Left lung (tissue), 10 donors: ENCODE results near the gene DEDD2. TPM values are rescaled to one million over a fixed set of nuclear protein-coding genes. Genes with fewer than 3 reads are reported as not detected.
A peak's percentile ranks its signal among the peaks of the same experiment; 100 is the strongest.

Experiments used
- ATAC-seq: fragments of 200-7000 bp; cut with Tn5 transposase; one replicate; pipeline ENCODE4 v1.9.1; 2020; ENCODE audit warnings: moderate library complexity
- DNase-seq, 4 donors: peaks; one replicate each; pipeline ENCODE4 v3.0.0-alpha.2; 2013 to 2020
- H3K27ac ChIP-seq, 2 donors: fragments of 200-600 bp; sonication (generic) in 1 of 2; one replicate each; pipeline versions ENCODE4 v1.5.0 to v1.8.0; 2020 to 2021
- H3K27me3 ChIP-seq, 2 donors: fragments of 200-600 bp; sonication (generic) in 1 of 2; one replicate each; pipeline versions ENCODE4 v1.5.0 to v1.8.0; 2020 to 2021
- H3K36me3 ChIP-seq, 2 donors: fragments of 200-600 bp; sonication (generic) in 1 of 2; one replicate each; pipeline versions ENCODE4 v1.5.0 to v1.8.0; 2020 to 2021
- H3K4me1 ChIP-seq, 2 donors: fragments of 200-600 bp; one replicate each; pipeline ENCODE4 v1.8.0; 2021
- H3K4me3 ChIP-seq, 2 donors: fragments of 200-600 bp; sonication (generic) in 1 of 2; one replicate each; pipeline versions ENCODE4 v1.5.0 to v1.8.0; 2020 to 2021; ENCODE audit warnings: mild to moderate bottlenecking in 1 of 2
- H3K9me3 ChIP-seq, 2 donors: fragments of 200-600 bp; sonication (generic) in 1 of 2; one replicate each; pipeline versions ENCODE4 v1.5.0 to v1.8.0; 2020 to 2021
- intact Hi-C, 2 donors: fragments of 100-400 bp; cut with DNase I; formaldehyde crosslinking; loops; one replicate each; pipeline versions ENCODE4 v1.11.2 to v1.14.2; 2022
- polyA plus RNA-seq, 6 donors: library from polyadenylated mRNA; unstranded; fragments of 120-200 nt; gene quantifications; one replicate each; pipeline ENCODE4 v1.2.1, GENCODE V29; 2013; ENCODE audit not compliant: insufficient read length in 6 of 6
- total RNA-seq, 2 donors: library from RNA; stranded (reverse); fragmentation: NEBNext Ultra II Directional; extraction: Animal tissue kit (Norgen Biotek cat#: 25700); gene quantifications; one replicate each; pipeline ENCODE4 v1.2.1, GENCODE V29; 2021
- TF ChIP-seq, protein P1 (sequence below), 2 donors: fragments of 200-600 bp; sonication (generic) in 1 of 2; IDR thresholded peaks; one replicate each; pipeline versions ENCODE4 v1.5.0 to v1.8.0; 2021; ENCODE audit warnings: antibody characterized with exemption in 2 of 2
- donor health status: DM: no; HTN: yes; CAD: no.
- donor health status: DM: no; HTN: no; CAD: no.

The DEDD2 gene
- total and polyA plus RNA-seq, 8 donors = 15.7 to 34.8 (median 21.0) TPM

GRCh38 chr19:42204664-42205063, 12.8 kb downstream of the DEDD2 start:
- no peak for DNase-seq
- Histone ChIP-seq H3K27me3 (no peaks in the 10 kb centered on the region), H3K4me1 (peaks cover 0 to 85% of the 10 kb centered on the region in 2 donors), H3K9me3 (no peaks in the 10 kb centered on the region), H3K4me3 (no peak overlapping the region), H3K27ac (peak overlapping the region in 1 of 2 donors; percentile 98), H3K36me3 (peaks cover 0 to 94% of the 10 kb centered on the region in 2 donors)
- ATAC-seq = no peak
- TF ChIP-seq, protein P1, sequence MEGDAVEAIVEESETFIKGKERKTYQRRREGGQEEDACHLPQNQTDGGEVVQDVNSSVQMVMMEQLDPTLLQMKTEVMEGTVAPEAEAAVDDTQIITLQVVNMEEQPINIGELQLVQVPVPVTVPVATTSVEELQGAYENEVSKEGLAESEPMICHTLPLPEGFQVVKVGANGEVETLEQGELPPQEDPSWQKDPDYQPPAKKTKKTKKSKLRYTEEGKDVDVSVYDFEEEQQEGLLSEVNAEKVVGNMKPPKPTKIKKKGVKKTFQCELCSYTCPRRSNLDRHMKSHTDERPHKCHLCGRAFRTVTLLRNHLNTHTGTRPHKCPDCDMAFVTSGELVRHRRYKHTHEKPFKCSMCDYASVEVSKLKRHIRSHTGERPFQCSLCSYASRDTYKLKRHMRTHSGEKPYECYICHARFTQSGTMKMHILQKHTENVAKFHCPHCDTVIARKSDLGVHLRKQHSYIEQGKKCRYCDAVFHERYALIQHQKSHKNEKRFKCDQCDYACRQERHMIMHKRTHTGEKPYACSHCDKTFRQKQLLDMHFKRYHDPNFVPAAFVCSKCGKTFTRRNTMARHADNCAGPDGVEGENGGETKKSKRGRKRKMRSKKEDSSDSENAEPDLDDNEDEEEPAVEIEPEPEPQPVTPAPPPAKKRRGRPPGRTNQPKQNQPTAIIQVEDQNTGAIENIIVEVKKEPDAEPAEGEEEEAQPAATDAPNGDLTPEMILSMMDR (IDR thresholded peaks at IDR 0.05) = no peak
- intact Hi-C loops = no loop called here

GRCh38 chr19:42203700-42204099, 13.8 kb downstream of the DEDD2 start:
- H3K27me3 ChIP-seq = no peaks in the 10 kb centered on the region

GRCh38 chr19:42202290-42202880, 15.1 kb downstream of the DEDD2 start:
- H3K9me3 ChIP-seq = no peaks in the 10 kb centered on the region
- ATAC-seq = no peak
- peaks cover 0 to 88% of the 10 kb centered on the region in 2 donors for H3K4me1 ChIP-seq
- H3K4me3 ChIP-seq = peak overlapping the region in 1 of 2 donors; percentile 22
- peaks cover 0 to 94% of the 10 kb centered on the region in 2 donors for H3K36me3 ChIP-seq
- DNase-seq = no peak
- peak overlapping the region; percentile 56 to 98 for H3K27ac ChIP-seq
- intact Hi-C loops = no loop called here
- TF ChIP-seq, protein P1 (IDR thresholded peaks at IDR 0.05) = no peak
- no peaks in the 10 kb centered on the region for H3K27me3 ChIP-seq

More at GRCh38 chr19:42203700-42204099, 13.8 kb downstream of the DEDD2 start:
- Histone ChIP-seq H3K9me3 (no peaks in the 10 kb centered on the region), H3K27ac (peak overlapping the region in 1 of 2 donors; percentile 98), H3K36me3 (peaks cover 0 to 94% of the 10 kb centered on the region in 2 donors), H3K4me3 (no peak overlapping the region), H3K4me1 (peaks cover 0 to 88% of the 10 kb centered on the region in 2 donors)
- TF ChIP-seq, protein P1 (IDR thresholded peaks at IDR 0.05) = no peak
- DNase-seq = no peak
- intact Hi-C loops = no loop called here
- no peak for ATAC-seq

DNA sequence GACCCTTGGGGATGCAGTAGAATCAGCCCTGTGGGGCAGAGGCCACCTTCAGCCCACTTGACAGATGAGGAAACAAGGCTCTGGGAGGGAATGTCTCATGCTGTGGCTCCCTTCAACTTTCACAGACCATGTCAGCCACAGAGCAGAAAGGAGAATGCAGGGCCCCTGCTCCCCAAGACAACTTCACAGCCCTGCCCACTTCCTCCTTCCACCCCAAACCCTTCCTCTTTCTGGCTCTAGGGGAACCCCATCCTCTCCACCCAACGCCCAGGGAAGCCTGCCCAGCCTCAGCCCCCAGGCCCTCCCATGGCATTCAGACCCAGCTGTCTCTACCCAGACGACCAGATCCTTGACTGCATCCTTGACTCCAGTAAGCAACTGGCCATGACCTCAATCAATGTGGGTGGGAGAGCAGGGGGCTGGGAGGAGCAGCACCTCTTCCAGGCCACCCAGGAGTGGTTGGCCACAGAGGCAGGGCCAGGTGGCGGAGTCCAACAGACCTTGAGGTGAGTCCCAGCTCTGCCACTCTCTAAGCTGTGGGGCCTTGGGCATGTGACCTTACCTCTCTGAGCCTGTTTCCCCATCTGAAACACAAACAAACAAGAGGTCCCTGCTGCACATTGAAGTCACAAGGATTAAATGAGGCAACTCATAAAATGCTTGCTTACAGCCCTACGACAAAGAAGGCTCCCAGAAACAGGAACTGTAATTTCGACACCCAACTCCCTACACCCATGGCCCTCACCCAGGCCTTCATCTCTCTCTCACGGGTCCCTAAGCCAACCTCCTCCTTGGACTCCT, 15.8 kb downstream of the DEDD2 start:
- H3K27me3 ChIP-seq = no peaks in the 10 kb centered on the region
- H3K4me1 ChIP-seq = peaks cover 0 to 88% of the 10 kb centered on the region in 2 donors
- H3K4me3 ChIP-seq = peak overlapping the region in 1 of 2 donors; percentile 22
- H3K36me3 ChIP-seq = peaks cover 0 to 94% of the 10 kb centered on the region in 2 donors
- no peaks in the 10 kb centered on the region for H3K9me3 ChIP-seq
- ATAC-seq (peak; percentile 72), DNase-seq (peak in 2 of 4 donors; percentile 82 to 88)
- TF ChIP-seq, protein P1 (IDR thresholded peaks at IDR 0.05) = no peak
- peak overlapping the region; percentile 79 to 98 for H3K27ac ChIP-seq
- intact Hi-C loops = no loop called here

DNA sequence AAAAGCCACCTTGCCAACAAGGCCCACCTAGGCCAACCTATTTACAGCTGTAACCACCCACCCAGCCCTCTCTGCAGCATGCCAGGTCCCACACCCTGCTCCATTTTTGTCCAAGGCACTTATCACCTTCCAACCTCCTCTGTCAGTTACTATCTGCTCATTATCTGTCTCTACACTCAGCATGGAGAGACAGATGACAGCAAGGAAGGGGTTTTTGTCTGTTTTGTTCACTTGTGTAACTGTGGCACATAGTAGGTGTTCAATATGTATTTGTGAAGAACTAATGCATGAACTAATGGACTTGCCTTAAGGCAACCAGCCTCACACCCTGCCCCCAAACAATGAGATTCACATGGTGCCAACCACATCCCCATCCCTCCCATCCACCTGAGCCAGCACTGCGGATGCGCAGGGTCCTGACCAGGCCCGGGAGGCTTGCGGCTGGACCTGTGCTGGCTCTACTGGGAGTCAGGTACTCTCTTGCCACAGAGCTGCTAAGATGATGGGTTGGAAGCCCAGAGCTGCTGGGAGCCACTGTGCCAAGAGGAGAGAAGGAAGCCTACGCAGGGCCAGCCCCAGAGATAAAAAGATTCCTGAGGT, 17.3 kb downstream of the DEDD2 start:
- Histone ChIP-seq H3K36me3 (peaks cover 0 to 86% of the 10 kb centered on the region in 2 donors), H3K4me3 (peak overlapping the region in 1 of 2 donors; percentile 34), H3K27ac (peak overlapping the region; percentile 35 to 98), H3K27me3 (no peaks in the 10 kb centered on the region), H3K4me1 (peaks cover 0 to 93% of the 10 kb centered on the region in 2 donors), H3K9me3 (no peaks in the 10 kb centered on the region)
- TF ChIP-seq, protein P1 (IDR thresholded peaks at IDR 0.05) = peak in 1 of 2 donors; percentile 2
- intact Hi-C loops = no loop called here
- no peak for DNase-seq
- ATAC-seq = no peak
